Endothelial cell of umbilical vein (primary cell): ENCODE results near the gene ITM2C. TPM values are rescaled to one million over a fixed set of nuclear protein-coding genes. Genes with fewer than 3 reads are reported as not detected.

Experiments used
- BruUV-seq: library from RNA; stranded (reverse); fragments of 400-500 nt; replicated peaks from 2 replicates; lab custom pipeline; 2021; lab: Mats Ljungman, UMichigan
- CTCF ChIA-PET: fragments of 300-600, 350-600 bp; sonication (Branson Sonifier 250); formaldehyde crosslinking; loops from one replicate; lab custom pipeline; 2021; ENCODE audit warnings: antibody characterized with exemption, inconsistent platforms; lab: Charles Lee
- POLR2A ChIA-PET: fragments of 300-600, 350-600 bp; sonication (Branson Sonifier 250); formaldehyde crosslinking; loops from one replicate; lab custom pipeline; 2021; ENCODE audit warnings: antibody characterized with exemption, inconsistent platforms; lab: Charles Lee
- DNase-seq: peaks from one replicate; pipeline ENCODE4 v3.0.0-alpha.2; 2011; ENCODE audit warnings: low read depth, low spot score
- FAIRE-seq: peaks from 2 replicates; lab custom pipeline; 2011; peaks lifted over from hg19 to GRCh38; lab: Jason Lieb, UNC
- H2AFZ ChIP-seq: 2 replicates; pipeline ENCODE4 v1.6.0; 2012; ENCODE audit warnings: low read depth, low read length, control low read depth, inconsistent platforms
- H3K27ac ChIP-seq: 2 replicates; pipeline ENCODE4 v1.5.1; 2011; ENCODE audit warnings: low read depth, mild to moderate bottlenecking, control low read depth, low read length, moderate library complexity; ENCODE audit not compliant: insufficient read depth
- H3K27me3 ChIP-seq, 2 experiments: 2 replicates each; pipeline versions ENCODE4 v1.6.0 to v1.6.1; 2011; ENCODE audit warnings: low read length in 2 of 2, mixed read lengths in 1 of 2; ENCODE audit not compliant: control insufficient read depth in 2 of 2, insufficient read depth in 2 of 2
- H3K36me3 ChIP-seq, 2 experiments: 2 replicates in 1 of 2; 3 replicates in 1 of 2; pipeline ENCODE4 v1.5.1; 2011; ENCODE audit warnings: low read length in 2 of 2, mild to moderate bottlenecking in 1 of 2, moderate library complexity in 1 of 2; ENCODE audit not compliant: control insufficient read depth in 2 of 2, insufficient read depth in 2 of 2; ENCODE audit errors: extremely low read depth in 1 of 2
- H3K4me1 ChIP-seq: 3 replicates; pipeline ENCODE4 v1.5.1; 2011; ENCODE audit warnings: mild to moderate bottlenecking, low read length; ENCODE audit not compliant: control insufficient read depth, insufficient read depth; ENCODE audit errors: extremely low read depth
- H3K4me2 ChIP-seq: 2 replicates; pipeline ENCODE4 v1.6.1; 2011; ENCODE audit warnings: low read length, control low read depth, mixed read lengths; ENCODE audit not compliant: insufficient read depth
- H3K4me3 ChIP-seq, 3 experiments: fragments of 200-600 bp in 1 of 3; sonication (generic), shearing (Covaris generic) in 1 of 3; replicated peaks in 1 of 3; 2 replicates each; pipeline ENCODE4 v1.5.1; 2011 to 2016; ENCODE audit warnings: control low read depth in 3 of 3, low read length in 3 of 3, mild to moderate bottlenecking in 2 of 3, inconsistent platforms in 1 of 3, low read depth in 1 of 3, moderate library complexity in 1 of 3; ENCODE audit not compliant: insufficient read depth in 1 of 3
- H3K79me2 ChIP-seq: 2 replicates; pipeline ENCODE4 v1.6.0; 2012; ENCODE audit warnings: low read length, inconsistent platforms; ENCODE audit not compliant: control insufficient read depth, insufficient read depth
- H3K9ac ChIP-seq: replicated peaks from 2 replicates; pipeline ENCODE3; 2011; ENCODE audit warnings: low read length, control low read depth; ENCODE audit not compliant: insufficient read depth; ENCODE audit errors: extremely low read depth
- H3K9me1 ChIP-seq: replicated peaks from 3 replicates; pipeline ENCODE4 v1.6.0; 2011; ENCODE audit warnings: mild to moderate bottlenecking, low read length; ENCODE audit not compliant: control insufficient read depth, insufficient read depth; ENCODE audit errors: extremely low read depth
- H3K9me3 ChIP-seq: replicated peaks from 2 replicates; pipeline ENCODE4 v1.5.1; 2012; ENCODE audit warnings: low read length, inconsistent platforms; ENCODE audit not compliant: control insufficient read depth, insufficient read depth
- H4K20me1 ChIP-seq: replicated peaks from 2 replicates; pipeline ENCODE3; 2011; ENCODE audit warnings: mild to moderate bottlenecking, low read length; ENCODE audit not compliant: control insufficient read depth, insufficient read depth; ENCODE audit errors: extremely low read depth
- CTCF ChIP-seq, 2 donors: IDR thresholded peaks; 1 replicate in 1 of 2; 2 replicates in 1 of 2; pipeline ENCODE4 v1.5.1; 2011; ENCODE audit warnings: low read length in 2 of 2, mild to moderate bottlenecking in 2 of 2, moderate library complexity in 2 of 2, control low read depth in 1 of 2, inconsistent platforms in 1 of 2, low read depth in 1 of 2; ENCODE audit not compliant: insufficient read depth in 1 of 2; ENCODE audit errors: extremely low read depth in 1 of 2
- EZH2 ChIP-seq: IDR thresholded peaks from 2 replicates; pipeline ENCODE4 v1.6.1; 2012; ENCODE audit warnings: borderline replicate concordance, low read depth, mild to moderate bottlenecking, moderate library complexity, low read length, inconsistent platforms; ENCODE audit not compliant: severe bottlenecking
- FOS ChIP-seq: IDR thresholded peaks from 2 replicates; pipeline ENCODE4 v1.6.1; 2011; ENCODE audit warnings: mild to moderate bottlenecking, low read length, moderate library complexity, borderline replicate concordance; ENCODE audit not compliant: insufficient read depth
- GATA2 ChIP-seq: IDR thresholded peaks from 2 replicates; pipeline ENCODE4 v1.7.0; 2011; ENCODE audit warnings: low read depth, mild to moderate bottlenecking, moderate library complexity, mixed read lengths, low read length; ENCODE audit not compliant: insufficient read length, insufficient read depth
- JUN ChIP-seq: IDR thresholded peaks from 2 replicates; pipeline ENCODE4 v1.6.1; 2011; ENCODE audit warnings: borderline replicate concordance, low read depth; ENCODE audit not compliant: insufficient read length, insufficient read depth
- MAX ChIP-seq: IDR thresholded peaks from 2 replicates; pipeline ENCODE4 v1.6.1; 2011; ENCODE audit not compliant: insufficient read depth, insufficient read length
- MYC ChIP-seq: IDR thresholded peaks from one replicate; pipeline ENCODE4 v1.6.1; 2011; ENCODE audit warnings: mild to moderate bottlenecking, low read depth, low read length
- POLR2A ChIP-seq: IDR thresholded peaks from 2 replicates; pipeline ENCODE4 v1.6.1; 2012; ENCODE audit warnings: low read depth, mild to moderate bottlenecking, control low read depth, low read length
- POLR2AphosphoS5 ChIP-seq: IDR thresholded peaks from 2 replicates; pipeline ENCODE4 v1.6.1; 2012; ENCODE audit warnings: low read depth, mild to moderate bottlenecking, control low read depth, low read length, moderate library complexity; ENCODE audit not compliant: insufficient read depth
- dilution Hi-C: fragments of 300-500 bp; cut with MboI; formaldehyde crosslinking; loops from one replicate; pipeline ENCODE4 v1.15.0; 2019; ENCODE audit warnings: low sequenced_read_pairs; ENCODE audit not compliant: extremely low pct_ligation_motif_present
- intact Hi-C: fragments of 100-400 bp; cut with micrococcal nuclease; formaldehyde crosslinking; loops from one replicate; pipeline ENCODE4 v1.10.0; 2022
- polyA plus RNA-seq, 4 experiments: library from polyadenylated mRNA; depleted of rRNA in 3 of 4; stranded (reverse) in 3 of 4; unstranded in 1 of 4; fragments of >200 nt; gene quantifications; 2 replicates each; pipeline versions ENCODE4 v1.2.1 to v1.2.3, GENCODE V29; 2011 to 2012; ENCODE audit warnings: missing spikeins in 1 of 4
- total RNA-seq: library from RNA; stranded (reverse); gene quantifications from 2 replicates; pipeline ENCODE4 v1.2.3, GENCODE V29; 2021

Gene ITM2C
- total and polyA plus RNA-seq, 2 donors (not counting 3 experiments of a cell fraction or from before 2014, with no cell fraction given): 12.0 to 12.1 TPM

- BruUV-seq: no TSS peak
- POLR2A ChIA-PET: no interaction called here
Measured at GRCh38 chr2:230863031-230863430, 1.7 kb upstream of the ITM2C start.

GRCh38 chr2:230863442-230864121 is 1.2 kb upstream of the ITM2C start:
- H2AFZ ChIP-seq: no peak overlapping the region
- BruUV-seq: no TSS peak
- H3K27me3 ChIP-seq: peaks cover 27 to 42% of the 10 kb centered on the region in 2 experiments
- DNase-seq: no peak
- no peaks in the 10 kb centered on the region for H4K20me1 ChIP-seq
- H3K4me1 ChIP-seq: peaks cover 4% of the 10 kb centered on the region
- CTCF ChIA-PET: no interaction called here
- FAIRE-seq: no peak
- H3K79me2 ChIP-seq: no peaks in the 10 kb centered on the region
- no peaks in the 10 kb centered on the region for H3K36me3 ChIP-seq
- no peaks in the 10 kb centered on the region for H3K9me3 ChIP-seq
- intact Hi-C loops: no loop called here
- dilution Hi-C loops: no loop called here
- no peak overlapping the region for H3K27ac ChIP-seq
- H3K9me1 ChIP-seq: no peaks in the 10 kb centered on the region
- POLR2A ChIA-PET: no interaction called here
- no peak overlapping the region for H3K4me3 ChIP-seq
- no peak overlapping the region for H3K4me2 ChIP-seq
- no peak for TF ChIP-seq JUN
- no peak for TF ChIP-seq CTCF (IDR thresholded peaks at IDR 0.05; ENCODE audit: extremely low read depth in 1 of 2, insufficient read depth in 1 of 2, low read depth in 1 of 2, low read length in 2 of 2)
- TF ChIP-seq EZH2: no peak
- no peak for TF ChIP-seq GATA2
- no peak for TF ChIP-seq POLR2AphosphoS5
- no peak for TF ChIP-seq POLR2A
- TF ChIP-seq MYC: no peak
- no peak for TF ChIP-seq FOS
- no peak for TF ChIP-seq MAX
- no peak overlapping the region for H3K9ac ChIP-seq

More at GRCh38 chr2:230863031-230863430, 1.7 kb upstream of the ITM2C start:
- H3K36me3 ChIP-seq: no peaks in the 10 kb centered on the region
- H3K27me3 ChIP-seq: peaks cover 29 to 42% of the 10 kb centered on the region in 2 experiments
- no peak for FAIRE-seq
- no peaks in the 10 kb centered on the region for H3K9me3 ChIP-seq
- dilution Hi-C loops (no loop called here), intact Hi-C loops (no loop called here)
- H3K9ac ChIP-seq: no peak overlapping the region
- no peak overlapping the region for H3K4me3 ChIP-seq
- no peak overlapping the region for H2AFZ ChIP-seq
- H3K27ac ChIP-seq: no peak overlapping the region
- no peaks in the 10 kb centered on the region for H3K9me1 ChIP-seq
- CTCF ChIA-PET: no interaction called here
- H3K79me2 ChIP-seq: no peaks in the 10 kb centered on the region
- H3K4me1 ChIP-seq: peaks cover 4% of the 10 kb centered on the region
- H4K20me1 ChIP-seq: no peaks in the 10 kb centered on the region
- no peak for DNase-seq
- H3K4me2 ChIP-seq: no peak overlapping the region
- TF ChIP-seq MYC (no peak), EZH2 (peak; percentile 11)
